Pancreas (tissue), 10 donors: ENCODE results near the gene IDI1. TPM values are rescaled to one million over a fixed set of nuclear protein-coding genes. Genes with fewer than 3 reads are reported as not detected.

ENCODE experiments used
- ATAC-seq, 4 donors: fragments of 200-7000 bp; cut with Tn5 transposase; one replicate each; pipeline versions ENCODE4 v1.8.0 to v1.9.1; 2020; ENCODE audit warnings: mild to moderate bottlenecking in 4 of 4, moderate library complexity in 4 of 4
- DNase-seq, 6 donors: peaks; one replicate each; pipeline ENCODE4 v3.0.0-alpha.2; 2020
- FAIRE-seq: peaks from 2 replicates; lab custom pipeline; 2012; peaks lifted over from hg19 to GRCh38; lab: Jason Lieb, UNC
- H3K27ac ChIP-seq, 4 donors: fragments of 200-600 bp; sonication (generic); 1 replicate in 3 of 4; 2 replicates in 1 of 4; pipeline versions ENCODE4 v1.5.0 to v1.8.0; 2020
- H3K27me3 ChIP-seq, 4 donors: fragments of 200-600 bp; one replicate each; pipeline ENCODE4 v1.8.0; 2021
- H3K36me3 ChIP-seq, 3 donors: fragments of 200-600 bp; sonication (generic) in 1 of 3; one replicate each; pipeline versions ENCODE4 v1.5.0 to v1.8.0; 2020 to 2021
- H3K4me1 ChIP-seq, 3 donors: fragments of 200-600 bp; one replicate each; pipeline ENCODE4 v1.8.0; 2021
- H3K4me3 ChIP-seq, 4 donors: fragments of 200-600 bp; sonication (generic) in 2 of 4; one replicate each; pipeline versions ENCODE4 v1.5.0 to v1.8.0; 2020 to 2021
- H3K9me3 ChIP-seq, 4 donors: fragments of 200-600 bp; one replicate each; pipeline ENCODE4 v1.8.0; 2021
- WGBS, 2 donors: extraction: QIAGEN DNeasy Blood & Tissue Kit; methylation state at CpG; one replicate each; pipeline ENCODE4 v1.1.7; 2013; 5-methylcytosine and 5-hydroxymethylcytosine counted together
- intact Hi-C, 3 donors: fragments of 100-400 bp; cut with DNase I; formaldehyde crosslinking; loops; one replicate each; pipeline versions ENCODE4 v1.11.1 to v1.14.2; 2022
- polyA plus RNA-seq, 2 donors: library from polyadenylated mRNA; stranded (reverse); fragments of 200-250 nt; gene quantifications; one replicate each; pipeline ENCODE4 v1.2.3, GENCODE V29; 2013
- total RNA-seq, 6 donors: library from RNA; stranded (reverse); fragmentation: NEBNext Ultra II Directional in 4 of 6; extraction: Animal tissue kit (Norgen Biotek cat#: 25700) in 4 of 6; gene quantifications; one replicate each; pipeline versions ENCODE4 v1.2.1 to v1.2.4, GENCODE V29; 2021 to 2023
- TF ChIP-seq, protein P1 (sequence below), 4 donors: fragments of 200-600 bp; sonication (generic) in 3 of 4; IDR thresholded peaks; one replicate each; pipeline versions ENCODE4 v1.5.0 to v1.8.0; 2021; ENCODE audit warnings: antibody characterized with exemption in 4 of 4
- donor health status: healthy with polysubstance abuse.
- donor health status: DM: no; HTN: no; CAD: no; lungs with moderate emphysema.
- donor health status: DM: no; HTN: no; CAD: no.
- donor health status: control.
- donor health status: control.
- donor health status: Bipolar disorder and iron deficiency.
- donor health status: DM: yes; HTN: yes; CAD: no.
- donor health status: DM: no; HTN: no; CAD: no.
- donor health status: DM: no; HTN: no; CAD: no.
- donor health status: DM: yes; HTN: yes; CAD: no.

IDI1 gene
- total and polyA plus RNA-seq, 8 donors, result 5.4 to 26.7 (median 9.6) TPM

DNA sequence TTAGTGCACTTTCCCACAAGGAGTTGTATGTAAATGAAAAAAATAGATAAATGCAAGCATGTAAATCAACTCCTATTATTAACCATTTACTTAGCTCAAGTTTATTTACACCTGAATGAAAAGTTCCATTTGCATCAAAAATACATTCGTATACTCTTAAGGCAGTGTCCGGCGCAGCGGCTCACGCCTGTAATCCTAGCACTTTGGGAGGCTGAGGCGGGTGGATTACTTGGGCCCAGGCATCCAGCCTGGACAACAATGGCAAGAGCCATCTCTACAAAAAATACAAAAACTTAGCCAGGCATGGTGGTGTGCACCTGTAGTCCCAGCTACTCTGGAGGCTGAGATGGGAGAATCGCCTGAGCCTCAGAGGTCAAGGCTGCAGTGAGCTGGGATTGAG, 19.1 kb downstream of the IDI1 start:
- Histone ChIP-seq H3K9me3 (no peaks in the 10 kb centered on the region), H3K36me3 (no peaks in the 10 kb centered on the region), H3K27ac (no peak overlapping the region), H3K27me3 (no peaks in the 10 kb centered on the region), H3K4me3 (no peak overlapping the region), H3K4me1 (no peaks in the 10 kb centered on the region)
- TF ChIP-seq, protein P1, sequence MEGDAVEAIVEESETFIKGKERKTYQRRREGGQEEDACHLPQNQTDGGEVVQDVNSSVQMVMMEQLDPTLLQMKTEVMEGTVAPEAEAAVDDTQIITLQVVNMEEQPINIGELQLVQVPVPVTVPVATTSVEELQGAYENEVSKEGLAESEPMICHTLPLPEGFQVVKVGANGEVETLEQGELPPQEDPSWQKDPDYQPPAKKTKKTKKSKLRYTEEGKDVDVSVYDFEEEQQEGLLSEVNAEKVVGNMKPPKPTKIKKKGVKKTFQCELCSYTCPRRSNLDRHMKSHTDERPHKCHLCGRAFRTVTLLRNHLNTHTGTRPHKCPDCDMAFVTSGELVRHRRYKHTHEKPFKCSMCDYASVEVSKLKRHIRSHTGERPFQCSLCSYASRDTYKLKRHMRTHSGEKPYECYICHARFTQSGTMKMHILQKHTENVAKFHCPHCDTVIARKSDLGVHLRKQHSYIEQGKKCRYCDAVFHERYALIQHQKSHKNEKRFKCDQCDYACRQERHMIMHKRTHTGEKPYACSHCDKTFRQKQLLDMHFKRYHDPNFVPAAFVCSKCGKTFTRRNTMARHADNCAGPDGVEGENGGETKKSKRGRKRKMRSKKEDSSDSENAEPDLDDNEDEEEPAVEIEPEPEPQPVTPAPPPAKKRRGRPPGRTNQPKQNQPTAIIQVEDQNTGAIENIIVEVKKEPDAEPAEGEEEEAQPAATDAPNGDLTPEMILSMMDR (IDR thresholded peaks at IDR 0.05), result no peak
- DNase-seq, result no peak
- intact Hi-C loops, result no loop called here
- FAIRE-seq, result no peak
- 97% methylated on average over 7 of the region's 7 CpGs for whole genome bisulfite sequencing, 2 donors
- no peak for ATAC-seq

DNA sequence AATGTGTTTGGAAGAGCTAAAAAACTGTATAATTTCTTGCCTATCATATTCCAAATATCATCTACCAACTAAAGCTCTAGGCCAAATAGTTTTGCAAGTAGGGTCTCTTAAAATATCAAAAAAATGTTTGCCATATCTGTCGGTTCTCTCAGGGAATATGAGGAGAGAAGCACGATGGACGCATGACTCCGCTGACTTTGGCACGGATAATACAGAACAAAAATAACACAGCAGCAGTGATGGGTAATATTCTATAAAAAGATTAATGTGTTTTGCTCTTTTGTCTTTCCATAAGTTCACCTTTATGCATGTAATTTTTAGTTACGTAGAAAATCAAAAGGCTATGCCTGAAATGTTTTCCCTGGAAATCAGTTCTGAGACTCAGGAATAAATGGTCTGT, 22.3 kb downstream of the IDI1 start:
- no peak for FAIRE-seq
- Histone ChIP-seq H3K36me3 (no peaks in the 10 kb centered on the region), H3K4me3 (no peak overlapping the region), H3K4me1 (no peaks in the 10 kb centered on the region), H3K27ac (no peak overlapping the region), H3K27me3 (no peaks in the 10 kb centered on the region), H3K9me3 (no peaks in the 10 kb centered on the region)
- no peak for ATAC-seq
- 93 to 94% methylated on average over 6 of the region's 6 CpGs for WGBS, 2 donors
- TF ChIP-seq, protein P1 (IDR thresholded peaks at IDR 0.05), result no peak
- intact Hi-C loops, result no loop called here
- no peak for DNase-seq

DNA sequence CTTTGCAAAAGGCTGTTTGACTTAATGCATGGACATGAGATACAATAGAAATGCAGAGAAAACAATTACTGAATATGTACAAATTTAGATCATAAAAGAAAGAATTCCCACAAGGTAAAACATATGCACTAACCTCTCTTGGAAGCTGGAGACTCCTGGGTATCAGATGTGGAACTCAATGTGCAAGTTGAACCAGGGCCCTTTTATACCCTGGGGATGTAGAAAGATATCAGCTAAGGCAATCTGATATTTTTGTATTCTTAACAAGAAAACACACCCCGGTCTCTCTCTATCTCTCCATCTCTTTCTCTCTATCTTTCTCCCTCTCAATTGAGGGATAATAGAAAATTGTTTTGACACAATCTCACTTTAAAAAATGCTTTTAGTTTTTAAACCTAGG, 23.2 kb downstream of the IDI1 start, which contains the start of gene IDI2:
IDI2 (minus strand) TSS at position 177 of the 400 bp plus-strand sequence. CDS start 1,136 bp downstream, outside the sequence.
- DNase-seq (no peak), FAIRE-seq (no peak), ATAC-seq (no peak)
- Histone ChIP-seq H3K4me3 (no peak within 1 kb of the TSS), H3K4me1 (no peaks in the 10 kb centered on the region), H3K36me3 (no peaks in the 10 kb centered on the region), H3K27me3 (no peaks in the 10 kb centered on the region), H3K9me3 (no peaks in the 10 kb centered on the region), H3K27ac (no peak within 1 kb of the TSS)
- intact Hi-C loops, result no loop called here
- WGBS, 2 donors, result 71 to 80% methylated on average over 1 of the region's 1 CpG
- TF ChIP-seq, protein P1 (IDR thresholded peaks at IDR 0.05), result no peak

DNA sequence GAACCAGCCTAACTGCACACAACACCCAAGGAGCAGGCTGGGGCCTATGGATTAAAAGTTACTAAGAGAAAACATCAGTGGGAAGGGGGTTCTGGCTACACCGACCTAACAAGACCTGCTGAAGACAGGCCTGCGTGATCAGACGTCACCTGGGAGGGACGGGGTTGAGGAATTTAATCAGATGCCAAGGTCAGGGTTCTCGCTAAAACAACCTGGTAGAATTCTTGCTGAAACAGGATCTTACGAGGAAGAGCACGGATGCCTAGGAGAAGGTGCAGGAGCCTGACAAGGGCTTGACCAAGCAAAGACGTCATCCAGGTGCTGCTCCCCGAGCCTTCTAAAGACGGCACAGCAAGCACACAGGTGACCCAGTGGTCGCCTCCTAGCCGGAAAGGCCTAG, 24.8 kb downstream of the IDI1 start:
- FAIRE-seq (no peak), ATAC-seq (no peak), DNase-seq (no peak)
- Histone ChIP-seq H3K4me3 (no peak overlapping the region), H3K4me1 (no peaks in the 10 kb centered on the region), H3K9me3 (no peaks in the 10 kb centered on the region), H3K27ac (no peak overlapping the region), H3K27me3 (no peaks in the 10 kb centered on the region), H3K36me3 (peaks cover 0 to 5% (median 0%) of the 10 kb centered on the region in 3 donors)
- TF ChIP-seq, protein P1 (IDR thresholded peaks at IDR 0.05), result no peak
- intact Hi-C loops, result no loop called here
- WGBS, 2 donors, result 90 to 91% methylated on average over 12 of the region's 12 CpGs

DNA sequence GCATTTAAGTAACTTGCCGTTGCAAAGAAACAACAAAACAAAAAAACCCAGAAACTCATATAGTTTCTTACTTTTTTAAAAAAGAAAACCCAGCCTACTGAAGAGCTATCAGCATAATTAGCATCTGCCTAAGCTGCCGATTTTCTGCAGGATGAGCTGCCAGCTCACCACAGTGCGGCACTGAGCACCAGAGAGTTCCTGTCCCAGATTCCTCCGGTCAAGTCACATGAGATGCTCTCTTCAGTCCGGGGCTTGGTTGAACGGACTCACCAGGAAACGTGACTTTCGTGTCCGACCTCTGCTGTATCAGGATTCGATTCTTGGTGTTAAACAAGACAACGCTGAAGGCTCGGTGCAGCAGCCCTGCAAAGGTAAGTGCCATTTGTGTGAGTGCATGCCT, 26.5 kb downstream of the IDI1 start:
- FAIRE-seq (no peak), ATAC-seq (no peak), DNase-seq (no peak)
- peaks cover 0 to 14% (median 8%) of the 10 kb centered on the region in 3 donors for H3K36me3 ChIP-seq
- TF ChIP-seq, protein P1 (IDR thresholded peaks at IDR 0.05), result no peak
- no peaks in the 10 kb centered on the region for H3K9me3 ChIP-seq
- WGBS, 2 donors, result 73 to 88% methylated on average over 12 of the region's 12 CpGs
- intact Hi-C loops, result no loop called here
- H3K27ac ChIP-seq, result no peak overlapping the region
- H3K27me3 ChIP-seq, result no peaks in the 10 kb centered on the region
- H3K4me1 ChIP-seq, result no peaks in the 10 kb centered on the region
- no peak overlapping the region for H3K4me3 ChIP-seq
